GM23338 (cell line): Measurements from ENCODE around the gene OTUD3. TPM values are rescaled to one million over a fixed set of nuclear protein-coding genes. Genes with fewer than 3 reads are reported as not detected.

Experiments
- ATAC-seq: fragments of 200-7000 bp; cut with Tn5 transposase; 3 replicates; pipeline ENCODE4 v1.9.1; 2020
- DNase-seq: peaks from one replicate; pipeline ENCODE4 v3.0.0-alpha.2; 2015; ENCODE audit warnings: low spot score
- H2AFZ ChIP-seq: fragments of 200-600 bp; sonication (generic); 2 replicates; pipeline ENCODE4 v1.8.0; 2016; ENCODE audit warnings: antibody characterized with exemption, mild to moderate bottlenecking, moderate library complexity
- H3F3A ChIP-seq: fragments of 200-600 bp; sonication (generic); replicated peaks from 2 replicates; pipeline ENCODE4 v1.8.0; 2017; ENCODE audit warnings: antibody characterized with exemption, mixed run types, low read depth
- H3K27ac ChIP-seq: fragments of 200-600 bp; sonication (generic); 2 replicates; pipeline ENCODE4 v1.6.1; 2016; ENCODE audit warnings: low read depth
- H3K27me3 ChIP-seq: fragments of 200-600 bp; sonication (generic); 2 replicates; pipeline ENCODE4 v1.8.0; 2016; ENCODE audit warnings: mild to moderate bottlenecking, mixed run types, moderate library complexity; ENCODE audit not compliant: insufficient read depth
- H3K36me3 ChIP-seq: fragments of 200-600 bp; sonication (generic); 2 replicates; pipeline ENCODE4 v1.8.0; 2016; ENCODE audit warnings: mild to moderate bottlenecking; ENCODE audit not compliant: insufficient read depth
- H3K4me1 ChIP-seq: fragments of 200-600 bp; sonication (generic); 2 replicates; pipeline ENCODE4 v1.8.0; 2016; ENCODE audit warnings: mild to moderate bottlenecking, moderate library complexity; ENCODE audit not compliant: insufficient read depth
- H3K4me2 ChIP-seq: fragments of 200-600 bp; sonication (generic); 2 replicates; pipeline ENCODE4 v1.7.1; 2017; ENCODE audit warnings: mixed run types
- H3K4me3 ChIP-seq: fragments of 200-600 bp; sonication (generic); 2 replicates; pipeline ENCODE4 v1.6.1; 2016; ENCODE audit warnings: mixed run types
- H3K79me2 ChIP-seq: fragments of 200-600 bp; sonication (generic); replicated peaks from 2 replicates; pipeline ENCODE4 v1.8.0; 2017; ENCODE audit warnings: mild to moderate bottlenecking; ENCODE audit not compliant: insufficient read depth
- H3K9me2 ChIP-seq: fragments of 200-600 bp; sonication (generic); 2 replicates; pipeline ENCODE4 v1.8.0; 2017; ENCODE audit not compliant: insufficient read depth
- H4K20me1 ChIP-seq: fragments of 200-600 bp; sonication (generic); replicated peaks from 2 replicates; pipeline ENCODE4 v1.8.0; 2017; ENCODE audit warnings: mild to moderate bottlenecking; ENCODE audit not compliant: insufficient read depth
- H3K27ac Mint-ChIP-seq: 2 replicates; pipeline ENCODE4 v1.8.0; 2020; ENCODE audit warnings: inconsistent platforms, mild to moderate bottlenecking, moderate library complexity, mixed read lengths
- H3K27me3 Mint-ChIP-seq: 3 replicates; pipeline ENCODE4 v1.8.0; 2022; ENCODE audit warnings: low read depth, mild to moderate bottlenecking, moderate library complexity, mixed read lengths, inconsistent platforms; ENCODE audit not compliant: insufficient read depth, poor library complexity
- H3K36me3 Mint-ChIP-seq: 3 replicates; pipeline ENCODE4 v1.8.0; 2021; ENCODE audit warnings: low read depth, mild to moderate bottlenecking, inconsistent platforms, moderate library complexity, mixed read lengths
- H3K4me1 Mint-ChIP-seq: 3 replicates; pipeline ENCODE4 v1.8.0; 2020; ENCODE audit warnings: mild to moderate bottlenecking, inconsistent platforms, mixed read lengths
- H3K4me3 Mint-ChIP-seq: 3 replicates; pipeline ENCODE4 v1.8.0; 2021; ENCODE audit warnings: moderate library complexity, mild to moderate bottlenecking, inconsistent platforms, mixed read lengths
- H3K9me3 Mint-ChIP-seq: 3 replicates; pipeline ENCODE4 v1.8.0; 2020; ENCODE audit warnings: moderate library complexity, mild to moderate bottlenecking, inconsistent platforms, mixed read lengths
- REST ChIP-seq: IDR thresholded peaks from one replicate; pipeline ENCODE4 v1.6.1; 2018; ENCODE audit warnings: antibody characterized with exemption; ENCODE audit not compliant: unreplicated experiment
- STAT1 ChIP-seq: IDR thresholded peaks from one replicate; pipeline ENCODE4 v1.6.1; 2016; ENCODE audit warnings: antibody characterized with exemption; ENCODE audit not compliant: unreplicated experiment
- ZNF331 ChIP-seq: fragments of 250-450 bp; sonication (Bioruptor Pico); IDR thresholded peaks from 2 replicates; pipeline ENCODE4 v1.5.0; 2020; ENCODE audit warnings: low read depth, mild to moderate bottlenecking, moderate library complexity
- polyA plus RNA-seq: library from polyadenylated mRNA; unstranded; fragments of >200 nt; fragmentation: Nextera tagmentation; extraction: Ambion mirVana; gene quantifications from 2 replicates; pipeline ENCODE4 v1.2.1, GENCODE V29; 2016
- total RNA-seq: library from RNA; depleted of rRNA; stranded (reverse); fragments of >200 nt; shearing (Covaris generic); gene quantifications from 2 replicates; pipeline ENCODE4 v1.2.3, GENCODE V29; 2014
- TF ChIP-seq, protein P1 (sequence below): fragments of 250-450 bp; sonication (Bioruptor Pico); IDR thresholded peaks from 2 replicates; pipeline ENCODE4 v1.5.0; 2020; ENCODE audit warnings: mild to moderate bottlenecking, moderate library complexity

OTUD3 gene
- total and polyA plus RNA-seq, 2 experiments from 2014 or later, result 3.0 to 12.9 TPM

DNA sequence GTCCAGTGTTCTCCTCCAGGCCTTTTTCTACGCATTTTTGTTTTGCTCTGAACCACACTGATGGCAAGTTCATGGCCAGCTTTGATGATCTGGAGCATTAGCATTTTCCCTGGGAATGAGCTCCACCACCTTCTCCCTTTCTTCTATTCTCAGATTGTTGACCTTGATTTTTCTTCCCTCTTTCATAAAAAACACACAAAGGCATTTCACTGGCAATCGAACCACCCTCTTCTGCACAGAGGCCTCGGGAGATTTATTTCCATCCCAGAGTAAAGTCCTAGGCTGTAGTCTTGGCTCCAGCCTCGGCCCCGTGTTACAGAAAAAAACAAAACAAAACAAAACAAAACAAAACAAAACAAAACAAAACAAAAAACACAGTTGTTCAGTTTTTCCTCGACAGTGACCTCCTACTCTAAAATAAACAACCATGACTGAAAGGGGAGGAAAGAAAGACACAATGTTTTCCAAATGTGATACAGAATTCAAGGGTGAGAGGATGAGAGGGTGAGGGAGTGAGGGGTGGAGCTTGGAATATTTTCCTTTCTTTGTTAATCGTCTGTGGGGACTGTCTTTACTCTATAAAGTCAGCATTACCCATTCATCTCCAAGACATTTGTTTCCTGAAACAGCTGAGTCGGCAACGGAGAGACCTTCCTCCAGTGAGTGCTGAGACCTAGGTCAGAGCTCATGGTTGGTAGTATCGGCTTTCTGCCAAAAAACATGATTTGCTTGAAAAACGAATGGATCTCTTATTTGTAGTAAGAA is 37.3 kb upstream of the OTUD3 start (continued):
- TF ChIP-seq REST, result no peak
- TF ChIP-seq, protein P1, sequence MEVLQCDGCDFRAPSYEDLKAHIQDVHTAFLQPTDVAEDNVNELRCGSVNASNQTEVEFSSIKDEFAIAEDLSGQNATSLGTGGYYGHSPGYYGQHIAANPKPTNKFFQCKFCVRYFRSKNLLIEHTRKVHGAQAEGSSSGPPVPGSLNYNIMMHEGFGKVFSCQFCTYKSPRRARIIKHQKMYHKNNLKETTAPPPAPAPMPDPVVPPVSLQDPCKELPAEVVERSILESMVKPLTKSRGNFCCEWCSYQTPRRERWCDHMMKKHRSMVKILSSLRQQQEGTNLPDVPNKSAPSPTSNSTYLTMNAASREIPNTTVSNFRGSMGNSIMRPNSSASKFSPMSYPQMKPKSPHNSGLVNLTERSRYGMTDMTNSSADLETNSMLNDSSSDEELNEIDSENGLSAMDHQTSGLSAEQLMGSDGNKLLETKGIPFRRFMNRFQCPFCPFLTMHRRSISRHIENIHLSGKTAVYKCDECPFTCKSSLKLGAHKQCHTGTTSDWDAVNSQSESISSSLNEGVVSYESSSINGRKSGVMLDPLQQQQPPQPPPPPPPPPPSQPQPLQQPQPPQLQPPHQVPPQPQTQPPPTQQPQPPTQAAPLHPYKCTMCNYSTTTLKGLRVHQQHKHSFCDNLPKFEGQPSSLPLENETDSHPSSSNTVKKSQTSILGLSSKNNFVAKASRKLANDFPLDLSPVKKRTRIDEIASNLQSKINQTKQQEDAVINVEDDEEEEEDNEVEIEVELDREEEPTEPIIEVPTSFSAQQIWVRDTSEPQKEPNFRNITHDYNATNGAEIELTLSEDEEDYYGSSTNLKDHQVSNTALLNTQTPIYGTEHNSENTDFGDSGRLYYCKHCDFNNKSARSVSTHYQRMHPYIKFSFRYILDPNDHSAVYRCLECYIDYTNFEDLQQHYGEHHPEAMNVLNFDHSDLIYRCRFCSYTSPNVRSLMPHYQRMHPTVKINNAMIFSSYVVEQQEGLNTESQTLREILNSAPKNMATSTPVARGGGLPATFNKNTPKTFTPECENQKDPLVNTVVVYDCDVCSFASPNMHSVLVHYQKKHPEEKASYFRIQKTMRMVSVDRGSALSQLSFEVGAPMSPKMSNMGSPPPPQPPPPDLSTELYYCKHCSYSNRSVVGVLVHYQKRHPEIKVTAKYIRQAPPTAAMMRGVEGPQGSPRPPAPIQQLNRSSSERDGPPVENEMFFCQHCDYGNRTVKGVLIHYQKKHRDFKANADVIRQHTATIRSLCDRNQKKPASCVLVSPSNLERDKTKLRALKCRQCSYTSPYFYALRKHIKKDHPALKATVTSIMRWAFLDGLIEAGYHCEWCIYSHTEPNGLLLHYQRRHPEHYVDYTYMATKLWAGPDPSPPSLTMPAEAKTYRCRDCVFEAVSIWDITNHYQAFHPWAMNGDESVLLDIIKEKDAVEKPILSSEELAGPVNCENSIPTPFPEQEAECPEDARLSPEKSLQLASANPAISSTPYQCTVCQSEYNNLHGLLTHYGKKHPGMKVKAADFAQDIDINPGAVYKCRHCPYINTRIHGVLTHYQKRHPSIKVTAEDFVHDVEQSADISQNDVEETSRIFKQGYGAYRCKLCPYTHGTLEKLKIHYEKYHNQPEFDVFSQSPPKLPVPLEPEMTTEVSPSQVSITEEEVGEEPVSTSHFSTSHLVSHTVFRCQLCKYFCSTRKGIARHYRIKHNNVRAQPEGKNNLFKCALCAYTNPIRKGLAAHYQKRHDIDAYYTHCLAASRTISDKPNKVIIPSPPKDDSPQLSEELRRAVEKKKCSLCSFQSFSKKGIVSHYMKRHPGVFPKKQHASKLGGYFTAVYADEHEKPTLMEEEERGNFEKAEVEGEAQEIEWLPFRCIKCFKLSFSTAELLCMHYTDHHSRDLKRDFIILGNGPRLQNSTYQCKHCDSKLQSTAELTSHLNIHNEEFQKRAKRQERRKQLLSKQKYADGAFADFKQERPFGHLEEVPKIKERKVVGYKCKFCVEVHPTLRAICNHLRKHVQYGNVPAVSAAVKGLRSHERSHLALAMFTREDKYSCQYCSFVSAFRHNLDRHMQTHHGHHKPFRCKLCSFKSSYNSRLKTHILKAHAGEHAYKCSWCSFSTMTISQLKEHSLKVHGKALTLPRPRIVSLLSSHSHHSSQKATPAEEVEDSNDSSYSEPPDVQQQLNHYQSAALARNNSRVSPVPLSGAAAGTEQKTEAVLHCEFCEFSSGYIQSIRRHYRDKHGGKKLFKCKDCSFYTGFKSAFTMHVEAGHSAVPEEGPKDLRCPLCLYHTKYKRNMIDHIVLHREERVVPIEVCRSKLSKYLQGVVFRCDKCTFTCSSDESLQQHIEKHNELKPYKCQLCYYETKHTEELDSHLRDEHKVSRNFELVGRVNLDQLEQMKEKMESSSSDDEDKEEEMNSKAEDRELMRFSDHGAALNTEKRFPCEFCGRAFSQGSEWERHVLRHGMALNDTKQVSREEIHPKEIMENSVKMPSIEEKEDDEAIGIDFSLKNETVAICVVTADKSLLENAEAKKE (CRISPR knock-in tag), result no peak

DNA sequence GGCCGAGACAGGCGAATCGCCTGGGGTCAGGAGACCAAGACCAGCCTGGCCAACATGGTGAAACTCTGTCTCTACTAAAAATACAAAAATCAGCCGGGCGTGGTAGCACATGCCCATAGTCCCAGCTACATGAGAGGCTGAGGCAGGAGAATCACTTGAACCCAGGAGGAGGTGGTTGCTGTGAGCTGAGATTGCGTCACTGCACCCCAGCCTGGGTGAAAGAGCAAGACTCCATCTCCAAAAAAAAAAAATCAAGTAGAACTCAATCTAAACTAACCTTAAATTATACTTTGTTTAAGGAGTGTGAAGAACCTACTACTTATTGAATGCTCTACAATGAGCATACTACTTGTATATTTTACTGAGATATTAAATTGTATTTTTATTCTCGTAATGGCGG is 36.6 kb upstream of the OTUD3 start:
- Histone ChIP-seq H3K36me3 (no peaks in the 10 kb centered on the region), H4K20me1 (no peaks in the 10 kb centered on the region), H3K79me2 (no peaks in the 10 kb centered on the region), H3K9me2 (no peaks in the 10 kb centered on the region), H3K4me1 (no peaks in the 10 kb centered on the region), H2AFZ (peak overlapping the region; percentile 47), H3K4me3 (no peak overlapping the region), H3K27me3 (no peaks in the 10 kb centered on the region), H3K27ac (no peak overlapping the region), H3F3A (no peaks in the 10 kb centered on the region), H3K4me2 (no peak overlapping the region)
- no peak overlapping the region for H3K27ac Mint-ChIP-seq
- H3K4me3 Mint-ChIP-seq, result no peak overlapping the region
- peaks cover 6% of the 10 kb centered on the region for H3K4me1 Mint-ChIP-seq
- DNase-seq (no peak), ATAC-seq (no peak)
- no peaks in the 10 kb centered on the region for H3K36me3 Mint-ChIP-seq
- H3K9me3 Mint-ChIP-seq, result no peaks in the 10 kb centered on the region
- H3K27me3 Mint-ChIP-seq, result peaks cover 4% of the 10 kb centered on the region
- TF ChIP-seq STAT1 (no peak), ZNF331 (no peak), REST (no peak)
